ENCODE data around the gene SYTL3. TPM values are rescaled to one million over a fixed set of nuclear protein-coding genes. Genes with fewer than 3 reads are reported as not detected.

SYTL3 gene
- polyA plus RNA-seq, 1 donor (not counting 4 experiments of a cell fraction or from before 2014, with no cell fraction given): 1.4 TPM

GRCh38 chr6:158763434-158764182, 113.8 kb downstream of the SYTL3 start:
- H3K27ac ChIP-seq (ENCODE audit: control insufficient read depth, insufficient read depth, low read length): no peak overlapping the region
- no peaks in the 10 kb centered on the region for H4K20me1 ChIP-seq (ENCODE audit: control insufficient read depth, extremely low read depth, insufficient read depth, low read length)
- no peaks in the 10 kb centered on the region for H3K79me2 ChIP-seq (ENCODE audit: control insufficient read depth, insufficient read depth, low read length)
- no peak overlapping the region for H3K9ac ChIP-seq (ENCODE audit: control insufficient read depth, extremely low read depth, insufficient read depth, low read length)
- peaks cover 4% of the 10 kb centered on the region for H3K4me1 ChIP-seq (ENCODE audit: control insufficient read depth, extremely low read depth, insufficient read depth, low read length)
- H3K4me2 ChIP-seq (ENCODE audit: control insufficient read depth, extremely low read depth, insufficient read depth, low read depth, low read length): no peak overlapping the region
- DNase-seq (ENCODE audit: low read depth, low spot score) (no peak), FAIRE-seq (no peak)
- no peak for TF ChIP-seq EZH2 (IDR thresholded peaks at IDR 0.05; ENCODE audit: low read length)
- TF ChIP-seq CTCF (optimal IDR thresholded peaks at IDR 0.05 in 1 of 3, IDR thresholded peaks at IDR 0.05 in 1 of 3, conservative IDR thresholded peaks at IDR 0.05 in 1 of 3; ENCODE audit: extremely low read depth in 1 of 3, insufficient read depth in 2 of 3, low read length in 3 of 3): no peak
- H3K4me3 ChIP-seq (ENCODE audit: control insufficient read depth in 2 of 3, extremely low read depth in 1 of 3, insufficient read depth in 2 of 3, low read depth in 1 of 3, low read length in 3 of 3): no peak overlapping the region
- H3K9me1 ChIP-seq (ENCODE audit: control insufficient read depth, extremely low read depth, insufficient read depth, low read length): no peaks in the 10 kb centered on the region
- peaks cover 28 to 40% of the 10 kb centered on the region in 2 experiments for H3K36me3 ChIP-seq (ENCODE audit: control insufficient read depth in 2 of 2, extremely low read depth in 1 of 2, insufficient read depth in 2 of 2, low read length in 2 of 2)
- no peaks in the 10 kb centered on the region for H3K27me3 ChIP-seq (ENCODE audit: control insufficient read depth, extremely low read depth, insufficient read depth, low read length)
- no peak overlapping the region for H2AFZ ChIP-seq (ENCODE audit: control insufficient read depth, low read length)
- no peaks in the 10 kb centered on the region for H3K9me3 ChIP-seq (ENCODE audit: control insufficient read depth, low read depth, low read length)
- dilution Hi-C loops (cut with MboI; ENCODE audit: extremely low pct_ligation_motif_present, low sequenced_read_pairs): no loop called here

- DNase-seq (ENCODE audit: low read depth, low spot score): no peak
- TF ChIP-seq EZH2 (IDR thresholded peaks at IDR 0.05; ENCODE audit: low read length) (no peak), CTCF (optimal IDR thresholded peaks at IDR 0.05 in 1 of 3, IDR thresholded peaks at IDR 0.05 in 1 of 3, conservative IDR thresholded peaks at IDR 0.05 in 1 of 3; ENCODE audit: extremely low read depth in 1 of 3, insufficient read depth in 2 of 3, low read length in 3 of 3) (no peak)
- dilution Hi-C loops (cut with MboI; ENCODE audit: extremely low pct_ligation_motif_present, low sequenced_read_pairs): no loop called here
- Histone ChIP-seq H3K4me2 (ENCODE audit: control insufficient read depth, extremely low read depth, insufficient read depth, low read depth, low read length) (no peak overlapping the region), H4K20me1 (ENCODE audit: control insufficient read depth, extremely low read depth, insufficient read depth, low read length) (no peaks in the 10 kb centered on the region), H3K4me1 (ENCODE audit: control insufficient read depth, extremely low read depth, insufficient read depth, low read length) (peaks cover under 1% of the 10 kb centered on the region), H3K4me3 (ENCODE audit: control insufficient read depth in 2 of 3, extremely low read depth in 1 of 3, insufficient read depth in 2 of 3, low read depth in 1 of 3, low read length in 3 of 3) (no peak overlapping the region), H3K79me2 (ENCODE audit: control insufficient read depth, insufficient read depth, low read length) (no peaks in the 10 kb centered on the region), H3K36me3 (ENCODE audit: control insufficient read depth in 2 of 2, extremely low read depth in 1 of 2, insufficient read depth in 2 of 2, low read length in 2 of 2) (peaks cover 36 to 47% of the 10 kb centered on the region in 2 experiments), H3K27me3 (ENCODE audit: control insufficient read depth, extremely low read depth, insufficient read depth, low read length) (no peaks in the 10 kb centered on the region), H3K9me3 (ENCODE audit: control insufficient read depth, low read depth, low read length) (no peaks in the 10 kb centered on the region), H2AFZ (ENCODE audit: control insufficient read depth, low read length) (no peak overlapping the region), H3K27ac (ENCODE audit: control insufficient read depth, insufficient read depth, low read length) (no peak overlapping the region), H3K9me1 (ENCODE audit: control insufficient read depth, extremely low read depth, insufficient read depth, low read length) (no peaks in the 10 kb centered on the region), H3K9ac (ENCODE audit: control insufficient read depth, extremely low read depth, insufficient read depth, low read length) (no peak overlapping the region)
- no peak for FAIRE-seq
Measured at GRCh38 chr6:158764183-158764849, 114.5 kb downstream of the SYTL3 start.

Measured in keratinocyte (primary cell).